OCI-LY3 (cell line): Measurements from ENCODE around the gene ARGLU1.

Experiments
- EZH2phosphoT487 ChIP-seq: fragments of 200-600 bp; shearing (Covaris generic); IDR thresholded peaks from 2 replicates; pipeline ENCODE4 v1.6.1; 2018; ENCODE audit warnings: antibody characterized with exemption, mixed run types, low read depth
- TF ChIP-seq, protein P1 (sequence below): fragments of 200-600, 300-600 bp; sonication (generic); IDR thresholded peaks from 2 replicates; pipeline ENCODE4 v1.5.1; 2014; ENCODE audit warnings: antibody characterized with exemption, low read length, low read depth

DNA sequence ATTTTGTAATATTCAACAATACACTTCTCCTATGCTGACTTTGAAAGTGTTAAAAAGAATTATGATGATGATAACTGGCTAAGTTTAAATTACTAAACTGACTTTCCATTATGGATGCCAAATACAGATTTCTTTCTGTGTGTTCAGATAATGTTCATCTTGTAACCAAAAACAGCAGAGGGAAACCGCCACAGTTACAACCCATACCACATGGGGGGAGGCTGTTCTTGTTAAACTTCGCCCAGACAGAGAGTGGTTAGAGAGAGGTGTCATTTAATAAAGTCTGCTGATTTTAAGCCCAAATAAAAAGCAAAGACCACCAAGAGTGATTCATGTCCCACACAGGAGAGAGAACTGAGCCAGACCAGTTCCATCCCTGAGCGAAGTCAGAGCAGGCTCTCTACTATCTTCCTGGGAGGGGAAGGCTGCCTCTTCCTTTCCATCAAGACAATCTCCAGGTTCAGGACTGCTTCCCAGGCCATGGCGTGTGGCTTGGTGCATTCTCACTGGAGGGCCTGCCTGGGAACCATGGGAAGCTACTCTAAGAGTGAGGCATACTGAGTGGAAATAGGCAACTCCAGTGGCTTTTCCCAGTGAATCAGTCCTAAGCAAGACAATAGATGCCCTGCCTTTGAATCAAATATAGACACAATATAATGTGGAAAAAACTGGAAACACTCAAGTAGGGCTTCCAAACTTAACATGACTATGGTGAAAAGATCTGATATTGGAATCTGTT lies 50.7 kb downstream of the ARGLU1 start:
- TF ChIP-seq, protein P1, sequence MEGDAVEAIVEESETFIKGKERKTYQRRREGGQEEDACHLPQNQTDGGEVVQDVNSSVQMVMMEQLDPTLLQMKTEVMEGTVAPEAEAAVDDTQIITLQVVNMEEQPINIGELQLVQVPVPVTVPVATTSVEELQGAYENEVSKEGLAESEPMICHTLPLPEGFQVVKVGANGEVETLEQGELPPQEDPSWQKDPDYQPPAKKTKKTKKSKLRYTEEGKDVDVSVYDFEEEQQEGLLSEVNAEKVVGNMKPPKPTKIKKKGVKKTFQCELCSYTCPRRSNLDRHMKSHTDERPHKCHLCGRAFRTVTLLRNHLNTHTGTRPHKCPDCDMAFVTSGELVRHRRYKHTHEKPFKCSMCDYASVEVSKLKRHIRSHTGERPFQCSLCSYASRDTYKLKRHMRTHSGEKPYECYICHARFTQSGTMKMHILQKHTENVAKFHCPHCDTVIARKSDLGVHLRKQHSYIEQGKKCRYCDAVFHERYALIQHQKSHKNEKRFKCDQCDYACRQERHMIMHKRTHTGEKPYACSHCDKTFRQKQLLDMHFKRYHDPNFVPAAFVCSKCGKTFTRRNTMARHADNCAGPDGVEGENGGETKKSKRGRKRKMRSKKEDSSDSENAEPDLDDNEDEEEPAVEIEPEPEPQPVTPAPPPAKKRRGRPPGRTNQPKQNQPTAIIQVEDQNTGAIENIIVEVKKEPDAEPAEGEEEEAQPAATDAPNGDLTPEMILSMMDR = no peak
- TF ChIP-seq EZH2phosphoT487 = no peak
